ENCODE results near the gene SLC6A17.

SLC6A17 gene

DNA sequence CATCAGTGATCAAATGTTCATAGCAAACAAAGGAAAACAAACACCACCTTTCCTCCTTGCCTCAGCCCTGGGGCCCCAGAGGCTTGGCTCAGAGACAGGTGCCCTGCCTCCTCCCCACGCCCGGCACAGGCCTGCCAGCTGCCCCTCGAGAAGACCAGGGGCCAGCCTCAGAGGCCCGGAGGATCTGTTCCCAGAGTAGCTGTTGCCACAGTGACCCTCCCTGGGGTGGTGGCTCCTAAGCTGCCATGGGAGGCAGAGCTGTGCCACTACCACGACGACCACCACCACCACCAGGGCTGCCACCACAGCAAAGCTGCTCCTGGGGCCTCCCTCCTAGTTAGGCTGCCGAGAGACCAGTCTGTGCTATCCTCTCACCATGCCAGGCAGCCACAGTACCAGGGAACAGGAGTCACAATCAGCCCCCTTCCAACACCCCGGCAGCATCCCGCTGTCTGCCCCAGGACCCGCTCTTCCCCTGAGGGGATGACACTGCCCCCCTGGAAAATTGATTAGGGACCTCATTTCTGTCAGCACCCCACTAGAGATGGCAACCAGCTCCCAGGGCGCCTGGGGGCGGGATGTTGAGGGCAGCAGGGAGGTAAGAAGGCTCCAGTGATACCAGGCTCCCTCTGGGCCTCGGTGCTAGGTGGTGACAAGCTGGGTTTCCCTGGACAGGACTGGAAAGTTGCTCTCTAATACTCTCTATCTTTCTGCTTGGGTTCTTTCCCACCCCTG is 90.3 kb downstream of the SLC6A17 start:
- TF ChIP-seq YY1 (IDR thresholded peaks at IDR 0.05; ENCODE audit: low read depth) (no peak), REST (IDR thresholded peaks at IDR 0.05; ENCODE audit: low read depth) (no peak), USF1 (IDR thresholded peaks at IDR 0.05) (no peak), FOXM1 (IDR thresholded peaks at IDR 0.05; ENCODE audit: borderline replicate concordance, low read depth) (no peak), CEBPB (IDR thresholded peaks at IDR 0.05) (no peak), TAF1 (IDR thresholded peaks at IDR 0.05; ENCODE audit: low read depth) (no peak), RAD21 (IDR thresholded peaks at IDR 0.05; ENCODE audit: low read depth) (no peak), EGR1 (IDR thresholded peaks at IDR 0.05) (no peak), NFIC (IDR thresholded peaks at IDR 0.05) (no peak), EP300 (IDR thresholded peaks at IDR 0.05; ENCODE audit: borderline replicate concordance) (no peak), TCF12 (IDR thresholded peaks at IDR 0.05; ENCODE audit: low read depth) (no peak), CREB1 (IDR thresholded peaks at IDR 0.05; ENCODE audit: low read depth) (no peak)

DNA sequence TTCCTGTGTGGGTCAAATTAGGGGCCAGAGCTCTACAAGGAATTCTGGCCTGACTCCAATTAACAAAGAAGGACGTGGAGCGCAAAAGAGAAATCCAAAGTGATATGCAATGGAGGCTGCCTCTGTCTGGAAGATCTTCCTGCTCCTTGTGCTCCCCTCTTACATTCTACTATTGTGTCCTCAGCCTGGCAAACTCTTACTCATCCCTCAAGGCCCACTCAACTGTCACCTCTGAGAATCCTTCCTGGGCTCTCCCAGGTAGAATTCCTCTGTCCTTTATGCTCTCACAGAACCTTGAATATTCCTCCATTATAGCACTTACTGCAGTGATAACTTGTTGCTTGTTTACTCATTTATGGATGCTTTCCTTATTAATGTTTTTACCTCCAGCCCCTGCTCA is 91.2 kb downstream of the SLC6A17 start:
- TF ChIP-seq EGR1 (IDR thresholded peaks at IDR 0.05), result no peak

DNA sequence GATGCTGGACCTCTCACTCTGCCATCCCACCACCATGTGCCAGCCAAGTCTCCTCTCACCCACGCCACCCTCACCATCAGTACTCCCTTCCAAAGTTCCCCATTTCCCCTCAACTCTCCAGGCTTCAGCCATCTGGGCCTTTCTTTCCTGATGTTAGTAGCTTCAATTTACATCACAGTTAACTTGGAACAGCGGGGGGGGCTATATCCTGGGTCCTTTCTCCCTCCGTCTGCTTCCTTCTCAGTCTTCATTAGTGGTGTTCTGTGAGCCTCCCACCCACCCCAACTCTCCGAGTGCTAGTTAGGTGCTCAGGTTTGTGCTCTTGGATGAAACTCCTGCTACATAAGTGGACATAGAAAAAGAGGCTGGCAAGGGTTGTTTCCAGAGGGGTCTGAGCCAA is 91.8 kb downstream of the SLC6A17 start:
- no peak for TF ChIP-seq REST (IDR thresholded peaks at IDR 0.05; ENCODE audit: low read depth)
- TF ChIP-seq EP300 (IDR thresholded peaks at IDR 0.05; ENCODE audit: borderline replicate concordance), result no peak
- TF ChIP-seq YY1 (IDR thresholded peaks at IDR 0.05; ENCODE audit: low read depth), result no peak
- no peak for TF ChIP-seq NFIC (IDR thresholded peaks at IDR 0.05)
- TF ChIP-seq CREB1 (IDR thresholded peaks at IDR 0.05; ENCODE audit: low read depth), result no peak
- TF ChIP-seq RAD21 (IDR thresholded peaks at IDR 0.05; ENCODE audit: low read depth), result no peak
- TF ChIP-seq FOXM1 (IDR thresholded peaks at IDR 0.05; ENCODE audit: borderline replicate concordance, low read depth), result no peak
- TF ChIP-seq TEAD4 (IDR thresholded peaks at IDR 0.05), result no peak
- no peak for TF ChIP-seq TCF12 (IDR thresholded peaks at IDR 0.05; ENCODE audit: low read depth)
- TF ChIP-seq CEBPB (IDR thresholded peaks at IDR 0.05), result no peak
- no peak for TF ChIP-seq ZBTB7A (IDR thresholded peaks at IDR 0.05; ENCODE audit: low read depth)
- TF ChIP-seq TAF1 (IDR thresholded peaks at IDR 0.05; ENCODE audit: low read depth), result no peak
- TF ChIP-seq EGR1 (IDR thresholded peaks at IDR 0.05), result no peak

- TF ChIP-seq CREB1 (IDR thresholded peaks at IDR 0.05; ENCODE audit: low read depth) (no peak), REST (IDR thresholded peaks at IDR 0.05; ENCODE audit: low read depth) (no peak), ZBTB7A (IDR thresholded peaks at IDR 0.05; ENCODE audit: low read depth) (no peak), CEBPB (IDR thresholded peaks at IDR 0.05) (no peak), USF1 (IDR thresholded peaks at IDR 0.05) (no peak), EP300 (IDR thresholded peaks at IDR 0.05; ENCODE audit: borderline replicate concordance) (no peak), TAF1 (IDR thresholded peaks at IDR 0.05; ENCODE audit: low read depth) (no peak), FOXM1 (IDR thresholded peaks at IDR 0.05; ENCODE audit: borderline replicate concordance, low read depth) (no peak), YY1 (IDR thresholded peaks at IDR 0.05; ENCODE audit: low read depth) (no peak), TEAD4 (IDR thresholded peaks at IDR 0.05) (no peak), MAX (IDR thresholded peaks at IDR 0.05) (no peak), RAD21 (IDR thresholded peaks at IDR 0.05; ENCODE audit: low read depth) (no peak), NFIC (IDR thresholded peaks at IDR 0.05) (no peak), EGR1 (IDR thresholded peaks at IDR 0.05) (no peak), TCF12 (IDR thresholded peaks at IDR 0.05; ENCODE audit: low read depth) (no peak)
Measured at GRCh38 chr1:110242731-110243130, 92.4 kb downstream of the SLC6A17 start.

Measured in Ishikawa (cell line).